Hepatocyte (in vitro differentiated cells): Measurements from ENCODE around the gene CNTNAP2. TPM values are rescaled to one million over a fixed set of nuclear protein-coding genes. Genes with fewer than 3 reads are reported as not detected.

Experiments used
- DNase-seq: peaks from one replicate; pipeline ENCODE4 v3.0.0-alpha.2; 2016; ENCODE audit warnings: low spot score
- H2AFZ ChIP-seq: fragments of 200-600 bp; sonication (generic); 2 replicates; pipeline ENCODE4 v1.6.0; 2016; ENCODE audit warnings: antibody characterized with exemption, mild to moderate bottlenecking
- H3K27ac ChIP-seq: fragments of 200-600 bp; sonication (generic); 2 replicates; pipeline ENCODE4 v1.5.1; 2016; ENCODE audit warnings: mild to moderate bottlenecking
- H3K27me3 ChIP-seq: fragments of 200-600 bp; sonication (generic); 2 replicates; pipeline ENCODE4 v1.6.1; 2016
- H3K36me3 ChIP-seq: fragments of 200-600 bp; sonication (generic); replicated peaks from 2 replicates; pipeline ENCODE4 v1.5.1; 2016; ENCODE audit warnings: low read depth; ENCODE audit not compliant: insufficient read depth
- H3K4me1 ChIP-seq: fragments of 200-600 bp; sonication (generic); 2 replicates; pipeline ENCODE4 v1.5.1; 2016; ENCODE audit warnings: mild to moderate bottlenecking, moderate library complexity; ENCODE audit not compliant: insufficient read depth
- H3K4me2 ChIP-seq: fragments of 200-600 bp; sonication (generic); 2 replicates; pipeline ENCODE4 v1.6.0; 2016
- H3K4me3 ChIP-seq: fragments of 200-600 bp; sonication (generic); 2 replicates; pipeline ENCODE4 v1.5.1; 2016; ENCODE audit warnings: mild to moderate bottlenecking
- H3K79me2 ChIP-seq: fragments of 200-600 bp; sonication (generic); 2 replicates; pipeline ENCODE4 v1.6.0; 2017; ENCODE audit warnings: mild to moderate bottlenecking
- H3K9me2 ChIP-seq: fragments of 200-600 bp; sonication (generic); replicated peaks from 2 replicates; pipeline ENCODE4 v1.6.0; 2017; ENCODE audit warnings: mild to moderate bottlenecking; ENCODE audit not compliant: insufficient read depth
- H3K9me3 ChIP-seq: fragments of 200-600 bp; sonication (generic); 2 replicates; pipeline ENCODE4 v1.5.1; 2016; ENCODE audit warnings: low read depth, mild to moderate bottlenecking
- H4K20me1 ChIP-seq: fragments of 200-600 bp; sonication (generic); 2 replicates; pipeline ENCODE4 v1.6.0; 2016; ENCODE audit warnings: mild to moderate bottlenecking; ENCODE audit not compliant: insufficient read depth, poor library complexity, severe bottlenecking
- EZH2 ChIP-seq: fragments of 200-600 bp; sonication (generic); IDR thresholded peaks from 2 replicates; pipeline ENCODE4 v1.6.1; 2016; ENCODE audit warnings: antibody characterized with exemption, mild to moderate bottlenecking, borderline replicate concordance
- EZH2phosphoT487 ChIP-seq: fragments of 200-600 bp; sonication (generic); IDR thresholded peaks from one replicate; pipeline ENCODE4 v1.6.1; 2018; ENCODE audit warnings: antibody characterized with exemption, mild to moderate bottlenecking, low read depth, moderate library complexity; ENCODE audit not compliant: unreplicated experiment, severe bottlenecking
- WGBS: methylation state at CpG from one replicate; pipeline ENCODE4 v1.1.6; 2016; ENCODE audit warnings: low lambda C conversion rate; ENCODE audit errors: missing lambda C conversion rate; 5-methylcytosine and 5-hydroxymethylcytosine counted together
- polyA plus RNA-seq: library from polyadenylated mRNA; unstranded; fragments of >200 nt; fragmentation: Nextera tagmentation; extraction: Ambion mirVana; gene quantifications from 2 replicates; pipeline ENCODE4 v1.2.1, GENCODE V29; 2016
- total RNA-seq: library from RNA; depleted of rRNA; stranded (reverse); fragments of >200 nt; gene quantifications from 2 replicates; pipeline ENCODE4 v1.2.3, GENCODE V29; 2014
- TF ChIP-seq, protein P1 (sequence below): fragments of 200-600 bp; sonication (generic); IDR thresholded peaks from 2 replicates; pipeline ENCODE4 v1.5.1; 2016; ENCODE audit warnings: antibody characterized with exemption, mild to moderate bottlenecking; ENCODE audit not compliant: poor library complexity

Gene CNTNAP2
- total and polyA plus RNA-seq, 2 experiments from 2014 or later = 7.5 to 14.7 TPM

DNA sequence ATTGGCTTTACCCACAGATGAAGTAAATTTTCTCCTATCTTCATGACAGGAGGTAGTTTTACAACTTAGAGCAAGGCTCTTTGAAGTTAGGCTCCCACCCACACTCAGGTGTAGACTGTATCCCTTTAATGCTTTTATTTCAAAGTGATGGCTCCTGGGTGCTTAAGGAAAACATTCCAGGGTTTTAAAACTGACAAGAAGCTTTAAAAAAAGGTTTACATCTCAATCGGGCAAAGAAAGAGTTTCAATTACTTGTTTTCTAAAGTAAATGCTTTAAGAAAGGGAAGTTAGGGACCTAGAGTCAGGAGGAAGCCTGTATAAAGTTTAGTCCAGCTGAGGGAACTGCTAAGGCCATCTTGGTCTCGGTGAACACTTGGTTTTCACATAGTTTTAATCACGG, 1320.1 kb downstream of the CNTNAP2 start:
- H3K79me2 ChIP-seq = no peaks in the 10 kb centered on the region
- no peak for DNase-seq
- H4K20me1 ChIP-seq = no peaks in the 10 kb centered on the region
- H3K4me3 ChIP-seq = no peak overlapping the region
- no peak overlapping the region for H3K4me2 ChIP-seq
- no peak overlapping the region for H3K27ac ChIP-seq
- TF ChIP-seq, protein P1, sequence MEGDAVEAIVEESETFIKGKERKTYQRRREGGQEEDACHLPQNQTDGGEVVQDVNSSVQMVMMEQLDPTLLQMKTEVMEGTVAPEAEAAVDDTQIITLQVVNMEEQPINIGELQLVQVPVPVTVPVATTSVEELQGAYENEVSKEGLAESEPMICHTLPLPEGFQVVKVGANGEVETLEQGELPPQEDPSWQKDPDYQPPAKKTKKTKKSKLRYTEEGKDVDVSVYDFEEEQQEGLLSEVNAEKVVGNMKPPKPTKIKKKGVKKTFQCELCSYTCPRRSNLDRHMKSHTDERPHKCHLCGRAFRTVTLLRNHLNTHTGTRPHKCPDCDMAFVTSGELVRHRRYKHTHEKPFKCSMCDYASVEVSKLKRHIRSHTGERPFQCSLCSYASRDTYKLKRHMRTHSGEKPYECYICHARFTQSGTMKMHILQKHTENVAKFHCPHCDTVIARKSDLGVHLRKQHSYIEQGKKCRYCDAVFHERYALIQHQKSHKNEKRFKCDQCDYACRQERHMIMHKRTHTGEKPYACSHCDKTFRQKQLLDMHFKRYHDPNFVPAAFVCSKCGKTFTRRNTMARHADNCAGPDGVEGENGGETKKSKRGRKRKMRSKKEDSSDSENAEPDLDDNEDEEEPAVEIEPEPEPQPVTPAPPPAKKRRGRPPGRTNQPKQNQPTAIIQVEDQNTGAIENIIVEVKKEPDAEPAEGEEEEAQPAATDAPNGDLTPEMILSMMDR = no peak
- TF ChIP-seq EZH2phosphoT487 (no peak), EZH2 (no peak)
- no peaks in the 10 kb centered on the region for H3K9me2 ChIP-seq
- WGBS = 42% methylated on average over 3 of the region's 3 CpGs
- H3K27me3 ChIP-seq = no peaks in the 10 kb centered on the region
- H3K4me1 ChIP-seq = peaks cover 8% of the 10 kb centered on the region
- no peaks in the 10 kb centered on the region for H3K9me3 ChIP-seq
- no peak overlapping the region for H2AFZ ChIP-seq
- no peaks in the 10 kb centered on the region for H3K36me3 ChIP-seq

DNA sequence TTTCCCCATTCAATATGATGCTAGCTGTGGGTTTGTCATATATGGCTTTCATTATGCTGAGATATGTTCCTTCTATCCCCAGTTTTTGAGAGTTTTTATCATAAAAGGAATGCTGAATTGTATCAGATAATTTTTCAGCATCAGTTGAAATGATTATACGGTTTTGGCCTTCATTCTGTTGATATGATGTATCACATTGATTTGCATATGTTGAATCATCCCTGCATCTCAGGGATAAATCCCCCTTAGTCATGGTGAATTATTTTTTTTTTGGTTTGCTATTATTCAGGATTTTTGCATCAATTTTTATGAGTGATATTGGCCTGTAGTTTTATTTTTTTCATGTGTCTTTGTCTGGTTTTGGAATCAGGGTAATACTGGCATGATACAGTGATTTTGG, 1321.6 kb downstream of the CNTNAP2 start:
- no peaks in the 10 kb centered on the region for H4K20me1 ChIP-seq
- H3K36me3 ChIP-seq = no peaks in the 10 kb centered on the region
- H2AFZ ChIP-seq = no peak overlapping the region
- H3K27me3 ChIP-seq = no peaks in the 10 kb centered on the region
- no peak for DNase-seq
- no peak overlapping the region for H3K27ac ChIP-seq
- 91% methylated on average over 1 of the region's 1 CpG for WGBS
- no peaks in the 10 kb centered on the region for H3K79me2 ChIP-seq
- no peak overlapping the region for H3K4me3 ChIP-seq
- no peak overlapping the region for H3K4me2 ChIP-seq
- no peaks in the 10 kb centered on the region for H3K9me3 ChIP-seq
- TF ChIP-seq EZH2phosphoT487 (no peak), EZH2 (no peak)
- TF ChIP-seq, protein P1 = no peak
- H3K4me1 ChIP-seq = no peaks in the 10 kb centered on the region
- no peaks in the 10 kb centered on the region for H3K9me2 ChIP-seq

DNA sequence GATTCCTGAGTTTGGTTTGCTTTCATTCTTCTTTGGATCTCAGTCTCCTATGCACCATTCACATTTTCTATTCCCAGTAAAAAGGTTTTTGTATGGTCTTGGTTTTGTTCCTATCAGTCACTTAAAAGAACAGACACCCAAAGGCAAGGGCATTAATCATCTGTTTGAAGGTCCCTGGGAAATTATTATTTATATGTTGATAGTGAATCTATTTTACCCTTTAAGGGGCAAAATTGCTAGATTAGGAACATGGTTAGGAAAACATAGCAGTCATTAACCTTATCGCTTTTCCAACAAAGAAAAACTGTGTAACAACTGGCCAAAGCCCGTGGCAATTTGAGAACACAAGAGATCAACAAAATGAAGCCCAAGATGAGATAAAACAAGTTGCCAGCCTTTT, 1327.3 kb downstream of the CNTNAP2 start:
- WGBS = 64% methylated on average over 2 of the region's 2 CpGs
- H4K20me1 ChIP-seq = no peaks in the 10 kb centered on the region
- H2AFZ ChIP-seq = no peak overlapping the region
- no peak overlapping the region for H3K4me2 ChIP-seq
- H3K4me3 ChIP-seq = no peak overlapping the region
- no peak for TF ChIP-seq EZH2phosphoT487
- TF ChIP-seq, protein P1 = no peak
- TF ChIP-seq EZH2 = no peak
- no peak overlapping the region for H3K27ac ChIP-seq
- H3K36me3 ChIP-seq = no peaks in the 10 kb centered on the region
- DNase-seq = no peak
- no peaks in the 10 kb centered on the region for H3K9me2 ChIP-seq
- H3K79me2 ChIP-seq = no peaks in the 10 kb centered on the region
- H3K4me1 ChIP-seq = no peaks in the 10 kb centered on the region
- H3K27me3 ChIP-seq = no peaks in the 10 kb centered on the region
- H3K9me3 ChIP-seq = no peaks in the 10 kb centered on the region

DNA sequence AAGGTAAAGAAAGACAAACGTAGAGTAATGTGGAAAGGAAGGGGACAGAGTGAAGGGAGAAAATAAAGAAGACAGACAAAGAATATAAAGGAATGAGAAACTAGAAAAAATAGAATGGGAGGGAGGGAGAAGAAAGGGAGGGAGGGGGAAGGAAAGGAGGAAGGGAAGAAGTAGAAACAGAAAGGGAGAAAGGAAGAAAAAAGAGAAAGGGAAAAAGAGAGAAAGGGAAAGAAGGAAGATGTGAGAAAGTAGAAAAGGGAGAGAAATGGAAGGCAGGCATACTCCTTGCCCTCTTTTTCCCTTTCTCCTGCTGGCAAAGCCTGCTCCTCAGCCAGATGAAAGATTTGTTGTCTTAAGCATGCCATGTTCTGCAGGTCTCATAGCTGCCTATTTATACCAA, 1336.2 kb downstream of the CNTNAP2 start:
- H3K4me2 ChIP-seq = no peak overlapping the region
- TF ChIP-seq EZH2phosphoT487 = no peak
- TF ChIP-seq, protein P1 = no peak
- no peak for TF ChIP-seq EZH2
- 95% methylated on average over 1 of the region's 1 CpG for WGBS

More for the DNA sequence above, 1336.2 kb downstream of the CNTNAP2 start:
- Histone ChIP-seq H3K4me3 (no peak overlapping the region), H2AFZ (no peak overlapping the region), H3K27me3 (no peaks in the 10 kb centered on the region), H3K79me2 (no peaks in the 10 kb centered on the region), H3K9me2 (no peaks in the 10 kb centered on the region), H3K9me3 (no peaks in the 10 kb centered on the region), H4K20me1 (no peaks in the 10 kb centered on the region), H3K4me1 (no peaks in the 10 kb centered on the region), H3K36me3 (no peaks in the 10 kb centered on the region), H3K27ac (no peak overlapping the region)
- DNase-seq = no peak
